Measurements from ENCODE around the gene LALBA.
A peak's percentile ranks its signal among the peaks of the same experiment; 100 is the strongest.
"Not testable (repeated sequence)": the region's sequence is repeated elsewhere in the genome, so short reads cannot be mapped to it uniquely, and the experiment has no call there.

Gene LALBA

DNA sequence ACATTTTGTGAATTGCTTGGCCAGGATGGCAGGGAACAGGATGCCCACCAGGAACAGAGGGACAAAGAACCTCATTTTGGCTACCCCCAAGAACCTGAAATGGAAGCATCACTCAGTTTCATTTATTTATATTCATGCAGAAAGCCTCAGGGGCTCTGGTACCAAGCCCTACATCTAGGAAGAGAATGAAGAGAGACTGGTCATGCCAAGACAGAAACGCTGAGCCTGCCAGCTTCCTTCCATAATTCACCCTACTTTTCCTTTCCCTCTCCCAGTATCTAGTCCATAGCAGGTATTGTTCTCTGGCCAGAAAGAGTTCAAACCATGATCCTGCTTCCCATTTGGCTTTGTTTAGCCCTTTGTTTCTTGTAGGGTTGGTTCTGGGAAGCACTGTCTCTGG is at the start of gene LALBA:
TSS of gene LALBA (minus strand) at position 101 of the 400 bp plus-strand sequence. CDS start at position 75, 26 bp downstream.
- no peak for DNase-seq

DNA sequence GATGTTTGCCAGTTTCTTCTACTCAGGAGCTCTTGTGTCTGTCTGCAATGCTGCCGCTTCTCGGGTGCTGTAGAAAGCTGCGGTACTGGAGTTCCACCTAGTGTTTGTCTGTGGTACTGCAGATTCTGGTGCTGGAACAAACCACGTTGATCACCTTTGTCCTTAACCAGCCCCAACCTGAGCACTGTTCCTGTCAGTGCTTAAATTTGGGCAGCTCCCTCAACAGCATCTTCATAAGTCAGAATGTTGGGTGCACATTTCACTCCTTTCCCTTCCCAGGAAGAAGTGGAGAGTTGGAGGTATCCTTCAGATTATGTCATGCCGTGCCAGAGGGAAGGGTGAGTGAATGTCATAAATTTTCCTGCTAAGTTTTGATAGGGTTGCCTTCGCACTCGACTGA is 48.7 kb upstream of the LALBA start:
- DNase-seq, result peak; percentile 79

DNA sequence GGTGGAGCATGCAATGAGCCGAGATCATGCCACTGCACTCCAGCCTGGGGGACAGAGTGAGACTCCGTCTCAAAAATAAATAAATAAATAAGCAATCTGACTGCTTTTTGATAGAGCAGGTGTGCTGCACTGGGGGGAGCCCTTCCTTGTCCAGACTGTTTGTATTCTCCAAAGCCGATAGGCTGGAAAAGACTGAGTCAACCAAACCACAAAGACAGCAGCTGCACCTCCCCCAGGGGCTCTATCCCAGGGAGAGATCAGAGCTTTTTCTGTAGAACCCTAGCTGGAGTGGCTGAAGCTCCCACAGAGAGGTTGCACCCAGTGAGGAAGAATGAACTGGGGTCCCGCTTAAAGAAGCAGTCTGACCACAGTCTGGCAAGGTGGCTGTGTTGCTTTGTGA is 45.8 kb upstream of the LALBA start:
- DNase-seq, result no peak

- DNase-seq, result no peak
Measured at GRCh38 chr12:48613321-48613720, 43.5 kb upstream of the LALBA start.

GRCh38 chr12:48602192-48602989 is 32.5 kb upstream of the LALBA start:
- no peak for DNase-seq

DNA sequence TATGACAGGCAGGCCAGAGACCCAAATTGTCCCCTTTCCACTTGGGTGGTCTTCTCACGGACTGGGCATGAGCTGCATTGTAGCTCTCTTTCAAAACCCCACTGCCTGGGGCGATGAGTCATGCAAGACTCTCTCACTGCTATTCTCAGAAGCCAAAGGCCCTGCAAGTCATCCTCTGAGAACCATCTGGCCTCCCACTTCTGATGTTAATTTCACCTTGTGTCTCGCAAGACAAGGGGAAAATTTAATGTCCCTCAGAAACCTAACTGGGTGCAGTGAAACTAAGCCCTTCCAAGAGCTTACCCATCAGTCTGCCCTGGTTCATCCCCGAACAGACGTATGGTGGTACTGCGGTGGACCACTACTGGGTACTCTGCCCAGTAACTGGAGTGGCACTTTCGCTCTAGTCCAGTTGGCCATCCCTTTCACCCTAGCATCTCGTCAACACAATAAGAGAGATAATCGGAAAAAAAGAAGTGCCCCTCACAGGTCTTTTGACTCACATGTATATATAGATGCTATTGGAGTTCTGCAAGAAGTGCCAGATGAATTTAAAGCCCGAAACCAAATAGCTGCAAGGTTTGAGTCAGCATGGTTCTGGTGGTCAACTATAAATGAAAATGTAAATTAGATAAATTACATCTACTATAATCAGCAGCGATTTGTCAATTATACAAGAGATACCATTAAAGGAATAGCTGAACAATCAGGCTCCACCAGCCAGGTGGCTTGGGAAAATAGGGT is 31.3 kb upstream of the LALBA start:
- DNase-seq, result no peak

DNA sequence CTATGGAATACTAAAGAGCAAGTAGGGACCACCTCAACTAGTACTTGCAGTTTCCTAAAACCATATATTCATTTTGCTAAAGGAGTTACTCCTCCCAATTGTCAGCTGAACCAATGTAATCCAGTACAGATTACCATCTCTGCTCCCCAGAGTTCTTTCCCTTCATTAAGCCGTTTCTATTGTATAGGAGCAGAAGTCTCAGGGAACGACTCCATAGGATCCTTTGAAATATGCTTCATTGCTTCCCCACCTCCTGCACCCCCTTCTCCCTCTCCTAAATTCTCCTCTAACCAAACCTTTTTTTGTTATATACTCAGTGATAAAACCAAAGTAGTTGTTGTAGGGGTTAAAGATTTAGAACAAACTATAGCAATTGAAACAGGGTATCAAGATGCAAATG is 30.7 kb upstream of the LALBA start:
- no peak for DNase-seq

DNA sequence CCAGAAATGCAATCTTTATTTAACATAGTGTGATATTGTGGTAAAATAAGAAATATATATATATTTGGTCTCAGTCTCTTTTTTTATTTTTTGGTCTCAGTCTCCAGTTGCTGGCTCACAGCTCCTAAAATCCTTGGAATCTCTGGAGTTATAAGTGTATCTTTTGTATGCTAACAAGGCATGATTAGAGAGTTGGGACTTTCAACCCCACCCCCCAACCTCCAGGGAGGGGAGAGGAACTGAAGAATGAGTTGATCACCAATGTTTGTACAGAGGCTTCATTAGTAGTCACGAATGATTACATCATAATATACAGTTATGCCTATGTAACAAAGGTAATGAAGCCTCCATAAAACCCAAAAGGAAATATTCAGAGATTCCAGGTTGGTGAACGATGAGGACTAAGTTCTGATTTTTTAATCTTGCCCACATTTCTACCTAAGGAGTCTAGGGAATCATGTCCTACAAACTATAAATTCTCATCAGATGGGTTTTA is 22.8 kb upstream of the LALBA start:
- no peak for DNase-seq

DNA sequence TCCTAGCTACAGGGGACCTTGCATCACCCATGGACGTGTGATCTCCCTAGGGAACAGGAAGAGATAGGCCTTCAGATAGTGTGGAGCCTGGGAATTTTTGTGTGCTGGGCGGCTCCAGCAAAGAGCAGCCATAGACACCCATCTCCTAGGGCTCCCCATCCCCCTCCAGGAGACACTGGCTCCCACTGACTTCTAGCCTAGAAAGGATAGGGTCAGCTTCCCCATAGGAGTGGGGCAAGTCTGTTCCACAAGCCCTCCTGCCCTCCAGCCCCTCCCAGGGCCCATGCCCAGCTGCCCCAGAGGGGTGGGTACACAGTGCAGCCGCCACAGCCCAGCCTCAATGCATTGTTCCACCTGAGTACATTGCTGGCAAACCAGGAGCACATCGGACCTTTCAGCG is 16.5 kb upstream of the LALBA start:
- no peak for DNase-seq

GRCh38 chr12:48583728-48584127 is 13.9 kb upstream of the LALBA start:
- no peak for DNase-seq

- no peak for DNase-seq
Measured at GRCh38 chr12:48580831-48581230, 11.0 kb upstream of the LALBA start.

DNA sequence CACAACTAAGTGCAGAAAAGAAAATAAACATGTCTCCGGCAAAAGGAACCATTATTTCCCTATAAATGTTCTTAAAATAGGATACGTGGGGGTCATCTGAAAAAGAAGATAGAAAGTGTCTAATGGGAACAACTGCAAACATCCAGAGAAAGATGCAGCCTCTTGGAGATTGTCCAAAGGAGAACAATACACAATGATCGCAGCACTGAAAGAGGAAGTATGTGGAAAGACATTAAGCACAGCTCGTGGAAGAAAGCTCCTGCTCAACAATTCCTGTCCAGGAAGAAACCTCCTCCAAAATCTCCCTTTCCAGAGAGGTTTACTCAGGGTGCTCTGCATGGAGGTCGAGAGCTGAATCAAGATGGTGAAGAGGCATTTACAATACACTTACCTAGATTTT is 2.5 kb upstream of the LALBA start:
- DNase-seq, result no peak

- no peak for DNase-seq
Measured at GRCh38 chr12:48567731-48568130, 2.1 kb downstream of the LALBA start.

DNA sequence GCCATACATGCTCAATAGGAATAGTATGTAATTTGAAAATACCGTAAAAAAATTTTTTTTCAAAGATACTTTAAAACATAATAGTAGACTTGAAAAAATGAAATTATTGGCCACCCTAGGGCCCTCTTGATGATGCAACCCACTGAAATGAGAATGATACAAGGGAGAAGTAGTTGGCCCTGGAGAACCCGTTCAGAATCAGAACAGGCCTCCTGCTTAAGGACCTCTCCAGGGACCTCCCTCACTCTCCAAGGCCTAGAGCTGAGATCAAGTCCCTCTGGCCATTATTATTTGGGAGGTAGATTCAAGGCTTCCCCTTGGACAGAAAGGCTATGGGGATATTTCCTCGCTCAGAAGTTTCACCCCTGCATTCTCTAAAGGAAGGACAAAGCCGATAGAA is 11.9 kb downstream of the LALBA start:
- no peak for DNase-seq

GRCh38 chr12:48556631-48557030 is 13.2 kb downstream of the LALBA start:
- no peak for DNase-seq

GRCh38 chr12:48553666-48554343 is 16.0 kb downstream of the LALBA start:
- DNase-seq, result peak; percentile 36

GRCh38 chr12:48551636-48552035 is 18.2 kb downstream of the LALBA start:
- DNase-seq, result not testable (repeated sequence)

- not testable (repeated sequence) for DNase-seq
Measured at GRCh38 chr12:48547012-48547411, 22.8 kb downstream of the LALBA start.

DNA sequence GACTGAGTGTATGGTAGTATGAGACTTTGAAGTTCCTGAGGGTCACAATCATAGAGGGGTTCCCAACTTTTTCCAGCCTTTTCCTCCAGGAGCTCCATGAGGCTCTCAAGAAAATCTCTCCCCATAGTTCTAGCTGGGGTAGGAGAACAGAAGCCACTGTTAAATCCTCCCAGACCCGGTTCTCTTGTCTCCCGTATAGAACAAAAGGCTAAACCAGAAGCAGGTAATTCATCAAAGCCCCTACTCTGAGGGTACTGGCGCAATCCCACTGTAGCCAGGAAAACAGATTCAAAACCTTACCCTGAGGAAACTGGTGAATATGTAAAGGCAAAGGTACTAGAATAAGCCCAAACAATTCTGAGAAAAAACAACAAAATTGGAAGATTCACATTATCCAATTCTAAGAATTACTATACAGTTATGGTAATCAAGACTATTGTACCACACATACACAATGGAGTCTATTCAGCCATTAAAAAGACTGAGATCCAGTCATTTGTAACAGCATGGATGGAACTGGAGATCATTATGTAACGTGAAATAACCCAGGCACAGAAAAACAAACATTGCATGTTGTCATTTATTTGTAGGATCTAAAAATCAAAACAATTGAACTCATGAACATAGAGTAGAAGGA is 23.9 kb downstream of the LALBA start:
- DNase-seq, result no peak

DNA sequence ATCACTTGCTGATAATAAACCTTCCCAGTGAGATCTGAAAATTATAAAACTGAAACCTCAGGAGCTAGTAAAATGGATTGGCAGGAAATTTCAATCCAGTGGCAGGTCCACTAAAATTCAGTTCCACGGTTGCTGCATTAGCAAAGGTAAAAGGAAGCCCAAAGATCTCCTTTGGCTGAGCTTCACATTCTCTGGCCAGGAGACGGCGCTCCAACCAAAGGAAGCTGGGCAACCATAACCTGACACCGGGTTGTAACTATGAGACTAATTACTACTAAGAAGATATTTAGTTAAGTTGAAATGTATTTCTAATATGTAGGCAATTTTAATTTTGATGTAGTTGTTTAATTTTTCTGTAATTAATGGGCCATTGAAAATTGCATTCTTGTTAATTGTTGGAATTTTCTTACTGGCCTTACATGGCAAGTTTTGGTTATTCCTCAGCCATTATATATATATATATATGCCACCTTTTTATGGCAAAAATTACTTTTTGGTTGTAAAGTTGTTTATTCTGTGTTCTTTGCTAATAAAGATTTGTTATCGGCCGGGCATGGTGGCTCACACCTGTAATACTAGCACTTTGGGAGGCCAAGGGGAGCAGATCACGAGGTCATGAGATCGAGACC is 27.4 kb downstream of the LALBA start:
- DNase-seq, result peak; percentile 48

DNA sequence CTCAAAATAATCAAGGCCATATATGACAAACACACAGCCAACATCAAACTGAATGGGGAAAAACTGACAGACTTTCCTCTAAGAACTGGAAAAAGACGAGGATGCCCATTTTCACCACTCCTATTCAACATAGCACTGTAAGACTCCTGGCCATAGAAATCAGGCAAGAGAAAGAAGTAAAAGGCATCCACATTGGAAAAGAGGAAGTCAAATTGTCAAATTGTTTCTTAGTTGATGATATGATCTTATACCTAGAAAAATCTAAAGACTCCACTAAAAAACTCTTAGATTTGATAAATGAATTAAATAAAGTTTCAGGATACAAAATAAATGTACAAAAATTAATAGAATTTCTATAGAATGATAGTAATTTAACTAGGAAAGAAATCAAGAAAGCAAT is 33.2 kb downstream of the LALBA start:
- DNase-seq, result no peak

- DNase-seq, result no peak
Measured at GRCh38 chr12:48532601-48533000, 37.2 kb downstream of the LALBA start.

Data from CD4-positive, alpha-beta T cell treated with Interleukin-17A for 1 hour (primary cell).